ENCODE data around the gene KLK12.

KLK12 gene

GRCh38 chr19:51034704-51035103 lies at the start of gene KLK12:
KLK12 (minus strand) TSS chr19:51035002; CDS start chr19:51034621, 381 bp downstream.
- FAIRE-seq: no peak
- no peak for DNase-seq (ENCODE audit: low spot score)

- DNase-seq (ENCODE audit: low spot score) (no peak), FAIRE-seq (no peak)
Observed at GRCh38 chr19:51084505-51084904, 49.7 kb upstream of the KLK12 start.

GRCh38 chr19:51083783-51084182 lies 49.0 kb upstream of the KLK12 start:
- DNase-seq (ENCODE audit: low spot score): no peak
- FAIRE-seq: no peak

GRCh38 chr19:51083181-51083580 lies 48.4 kb upstream of the KLK12 start:
- DNase-seq (ENCODE audit: low spot score): no peak
- no peak for FAIRE-seq

- DNase-seq (ENCODE audit: low spot score): no peak
- no peak for FAIRE-seq
Observed at GRCh38 chr19:51082611-51083010, 47.8 kb upstream of the KLK12 start, which contains the start of gene KLK14. KLK14 (minus strand) TSS chr19:51082887; CDS start chr19:51082614, 273 bp downstream.

GRCh38 chr19:51081476-51081875 lies 46.7 kb upstream of the KLK12 start:
- FAIRE-seq (no peak), DNase-seq (ENCODE audit: low spot score) (no peak)

- no peak for FAIRE-seq
Observed at GRCh38 chr19:51079481-51080110, 44.8 kb upstream of the KLK12 start.

GRCh38 chr19:51078731-51079130 lies 43.9 kb upstream of the KLK12 start:
- DNase-seq (ENCODE audit: low spot score) (no peak), FAIRE-seq (no peak)

More at GRCh38 chr19:51079481-51080110, 44.8 kb upstream of the KLK12 start:
- DNase-seq (ENCODE audit: low spot score): no peak

GRCh38 chr19:51078104-51078503 lies 43.3 kb upstream of the KLK12 start:
- DNase-seq (ENCODE audit: low spot score) (no peak), FAIRE-seq (no peak)

GRCh38 chr19:51076631-51077213 lies 41.9 kb upstream of the KLK12 start:
- FAIRE-seq (no peak), DNase-seq (ENCODE audit: low spot score) (no peak)

- no peak for DNase-seq (ENCODE audit: low spot score)
- no peak for FAIRE-seq
Observed at GRCh38 chr19:51075998-51076397, 41.2 kb upstream of the KLK12 start.

GRCh38 chr19:51071095-51071405 lies 36.2 kb upstream of the KLK12 start:
- FAIRE-seq (no peak), DNase-seq (ENCODE audit: low spot score) (no peak)

- FAIRE-seq (no peak), DNase-seq (ENCODE audit: low spot score) (no peak)
Observed at GRCh38 chr19:51070334-51071094, 35.7 kb upstream of the KLK12 start.

GRCh38 chr19:51066393-51067186 lies 31.8 kb upstream of the KLK12 start:
- DNase-seq (ENCODE audit: low spot score) (no peak), FAIRE-seq (no peak)

- DNase-seq (ENCODE audit: low spot score) (no peak), FAIRE-seq (no peak)
Observed at GRCh38 chr19:51065221-51065960, 30.6 kb upstream of the KLK12 start.

GRCh38 chr19:51064534-51065220 lies 29.9 kb upstream of the KLK12 start, which contains the start of gene KLK13:
KLK13 (minus strand) TSS chr19:51065092; CDS start chr19:51065067, 25 bp downstream.
- FAIRE-seq (peak; percentile 59), DNase-seq (ENCODE audit: low spot score) (peak; percentile 82)

GRCh38 chr19:51063664-51064063 lies 28.9 kb upstream of the KLK12 start:
- DNase-seq (ENCODE audit: low spot score) (no peak), FAIRE-seq (no peak)

GRCh38 chr19:51060973-51061372 lies 26.2 kb upstream of the KLK12 start:
- no peak for DNase-seq (ENCODE audit: low spot score)
- peak; percentile 48 for FAIRE-seq

GRCh38 chr19:51060336-51060735 lies 25.5 kb upstream of the KLK12 start:
- DNase-seq (ENCODE audit: low spot score): no peak
- no peak for FAIRE-seq

- FAIRE-seq: no peak
- DNase-seq (ENCODE audit: low spot score): no peak
Observed at GRCh38 chr19:51059715-51060114, 24.9 kb upstream of the KLK12 start.
